ENCODE results near the gene SPAG6. TPM values are rescaled to one million over a fixed set of nuclear protein-coding genes. Genes with fewer than 3 reads are reported as not detected.
A peak's percentile ranks its signal among the peaks of the same experiment; 100 is the strongest.

Gene SPAG6
- polyA plus RNA-seq, 1 experiment = not detected

DNA sequence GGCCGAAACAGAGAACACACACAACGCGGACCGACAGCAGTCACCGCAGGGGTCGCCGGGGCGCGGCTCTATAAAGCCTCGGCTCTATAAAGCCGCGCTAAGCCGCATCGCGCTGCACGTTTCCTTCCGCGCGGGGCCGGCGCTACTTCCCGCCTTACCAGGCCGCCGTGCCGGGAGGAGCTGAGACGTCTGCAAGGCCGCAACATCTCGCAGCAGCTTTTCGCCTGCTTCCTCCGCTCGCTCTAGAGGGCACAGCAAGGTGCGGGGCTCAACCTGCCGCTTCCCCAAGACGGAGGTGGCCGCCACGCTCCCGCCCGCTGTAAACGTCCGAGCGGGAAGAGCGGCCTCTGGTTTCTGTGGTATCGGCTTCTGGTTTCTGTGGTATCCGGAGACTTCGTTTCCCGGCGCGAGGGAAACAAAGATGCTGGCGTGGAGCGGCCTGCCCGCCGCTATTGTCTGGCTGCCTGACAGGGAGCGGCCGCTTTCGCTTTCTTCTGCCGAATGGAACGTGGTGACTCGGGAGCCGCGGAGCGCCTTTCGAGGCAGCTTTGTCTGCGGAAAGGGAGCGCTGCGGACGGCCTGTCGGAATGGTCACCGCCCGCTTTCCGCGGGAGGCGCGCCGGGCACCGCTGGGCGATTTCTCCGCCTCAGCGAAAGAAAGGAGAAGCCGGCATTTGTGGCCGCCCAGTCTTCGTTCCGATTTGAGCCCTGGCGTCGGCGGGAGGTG lies 91.8 kb downstream of the SPAG6 start:
- ChIA-PET CTCF (no interaction called here), POLR2A (interaction anchor here (0.6 kb wide), 3 partner anchors 9 to 115 kb away, joined by 3 to 4 read pairs (median 3); no protein-coding TSS in a partner anchor)
- TF ChIP-seq CTCF (IDR thresholded peaks at IDR 0.05; ENCODE audit: insufficient read depth, low read depth, low read length) = peak; percentile 13

DNA sequence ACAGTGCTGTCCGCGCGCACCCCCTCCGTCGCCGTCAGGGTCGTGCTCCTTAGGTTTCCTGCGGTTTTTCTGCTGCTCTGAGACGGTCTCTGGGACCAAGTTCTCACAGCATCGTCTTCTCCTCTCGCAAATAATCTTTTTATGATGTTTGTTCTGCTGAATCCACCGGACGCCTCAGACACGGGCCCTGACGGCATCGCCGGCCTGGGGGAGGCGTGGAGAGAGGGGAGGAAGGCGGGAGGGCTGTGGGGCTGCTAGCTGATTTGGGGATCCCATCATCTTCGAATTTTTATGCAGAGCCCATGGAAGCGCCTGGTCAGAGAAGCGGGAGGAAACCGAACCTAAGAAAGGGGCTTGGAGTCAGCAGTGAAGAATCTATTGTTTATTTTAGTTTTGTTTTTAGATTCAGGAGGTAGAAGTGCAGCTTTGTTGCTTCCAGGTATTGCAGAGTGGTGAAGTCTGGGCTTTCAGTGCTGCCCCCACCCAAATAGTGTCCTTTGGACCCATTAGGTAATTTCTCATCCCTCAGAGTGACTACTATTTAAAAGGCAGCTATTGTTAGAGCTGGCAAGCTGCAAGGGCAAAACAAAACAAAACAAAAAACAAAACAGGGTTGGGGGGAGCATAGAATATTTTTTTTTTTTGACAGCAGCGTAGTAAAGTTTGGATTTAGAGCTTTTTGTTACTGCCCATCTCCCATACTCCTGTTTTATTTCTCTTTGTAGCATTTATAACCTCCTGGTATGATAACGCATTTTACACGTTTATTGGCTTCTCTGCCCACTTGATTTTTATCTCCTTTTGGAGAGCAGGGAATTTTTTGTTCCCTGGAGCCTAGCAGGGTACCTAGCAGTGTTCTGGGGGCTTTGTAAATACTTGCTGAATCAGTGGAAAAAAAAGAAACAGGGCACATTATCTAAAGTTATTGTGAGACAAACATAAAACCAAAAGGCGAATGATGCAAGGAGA lies 92.6 kb downstream of the SPAG6 start:
- Histone ChIP-seq H3K27me3 (ENCODE audit: control insufficient read depth, insufficient read depth, low read length) (no peaks in the 10 kb centered on the region), H3K36me3 (ENCODE audit: control insufficient read depth, insufficient read depth, low read length) (no peaks in the 10 kb centered on the region), H3K4me3 (ENCODE audit: low read depth, low read length) (peak overlapping the region; percentile 53)
- ChIA-PET POLR2A (no interaction called here), CTCF (interaction anchor here (1.2 kb wide), 1 partner anchor 8 kb away, joined by 4 read pairs; no protein-coding TSS in a partner anchor)
- no peak for TF ChIP-seq CTCF (IDR thresholded peaks at IDR 0.05; ENCODE audit: insufficient read depth, low read depth, low read length)
- DNase-seq (ENCODE audit: low read depth) = no peak

More for the DNA sequence above, 91.8 kb downstream of the SPAG6 start:
- no peak for DNase-seq (ENCODE audit: low read depth)
- peak overlapping the region; percentile 53 for H3K4me3 ChIP-seq (ENCODE audit: low read depth, low read length)
- no peaks in the 10 kb centered on the region for H3K36me3 ChIP-seq (ENCODE audit: control insufficient read depth, insufficient read depth, low read length)
- no peaks in the 10 kb centered on the region for H3K27me3 ChIP-seq (ENCODE audit: control insufficient read depth, insufficient read depth, low read length)

DNA sequence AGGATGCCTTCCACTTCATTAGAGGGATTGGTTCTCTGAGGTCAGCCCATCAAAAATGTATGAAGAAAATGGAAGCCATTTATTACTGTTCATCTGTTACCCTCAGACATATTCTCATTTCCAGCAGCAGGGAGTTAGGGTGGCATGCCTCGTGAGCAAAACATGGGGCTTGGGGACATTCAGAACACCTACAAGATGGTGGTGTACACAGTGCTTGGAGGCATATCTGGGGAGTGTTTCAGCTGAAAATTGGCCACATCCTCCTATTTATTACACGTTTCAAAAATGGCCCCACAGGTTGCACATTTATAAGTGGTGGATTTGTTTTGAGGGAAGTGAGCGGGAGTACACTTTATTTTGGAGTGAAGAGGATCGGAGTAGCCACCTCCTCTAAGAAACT lies 93.4 kb downstream of the SPAG6 start:
- DNase-seq (ENCODE audit: low read depth) = no peak
- ChIA-PET CTCF (interaction anchor here (1.2 kb wide), 1 partner anchor 9 kb away, joined by 4 read pairs; no protein-coding TSS in a partner anchor), POLR2A (no interaction called here)
- Histone ChIP-seq H3K27me3 (ENCODE audit: control insufficient read depth, insufficient read depth, low read length) (no peaks in the 10 kb centered on the region), H3K4me3 (ENCODE audit: low read depth, low read length) (no peak overlapping the region), H3K36me3 (ENCODE audit: control insufficient read depth, insufficient read depth, low read length) (no peaks in the 10 kb centered on the region)
- no peak for TF ChIP-seq CTCF (IDR thresholded peaks at IDR 0.05; ENCODE audit: insufficient read depth, low read depth, low read length)

GRCh38 chr10:22442063-22442462 lies 96.8 kb downstream of the SPAG6 start:
- no peak overlapping the region for H3K4me3 ChIP-seq (ENCODE audit: low read depth, low read length)
- no peak for TF ChIP-seq CTCF (IDR thresholded peaks at IDR 0.05; ENCODE audit: insufficient read depth, low read depth, low read length)
- POLR2A ChIA-PET = no interaction called here
- DNase-seq (ENCODE audit: low read depth) = no peak
- CTCF ChIA-PET = interaction anchor here (1.2 kb wide), 1 partner anchor 52 kb away, joined by 3 read pairs; no protein-coding TSS in a partner anchor
- H3K36me3 ChIP-seq (ENCODE audit: control insufficient read depth, insufficient read depth, low read length) = no peaks in the 10 kb centered on the region
- H3K27me3 ChIP-seq (ENCODE audit: control insufficient read depth, insufficient read depth, low read length) = peaks cover 3% of the 10 kb centered on the region

DNA sequence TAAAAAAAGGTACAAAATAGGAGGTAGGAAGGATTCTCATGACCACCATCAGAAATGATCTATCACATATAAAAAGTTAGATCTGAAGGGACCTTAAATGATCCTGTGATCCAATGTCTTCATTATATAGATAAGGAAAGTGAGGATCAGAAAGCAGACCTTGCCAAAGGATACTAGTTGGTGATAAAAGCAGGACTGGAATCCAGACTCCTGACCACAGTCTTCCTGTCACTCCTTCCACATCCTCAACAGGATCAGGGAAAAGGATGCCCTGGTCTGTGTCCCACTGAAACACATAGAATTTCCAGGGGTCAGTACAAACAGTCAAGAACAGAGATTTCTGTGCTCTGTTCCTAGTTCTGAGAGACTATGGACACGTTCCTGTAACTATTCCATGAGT lies 97.2 kb downstream of the SPAG6 start:
- Histone ChIP-seq H3K4me3 (ENCODE audit: low read depth, low read length) (no peak overlapping the region), H3K36me3 (ENCODE audit: control insufficient read depth, insufficient read depth, low read length) (no peaks in the 10 kb centered on the region), H3K27me3 (ENCODE audit: control insufficient read depth, insufficient read depth, low read length) (peaks cover 3% of the 10 kb centered on the region)
- POLR2A ChIA-PET = no interaction called here
- CTCF ChIA-PET = interaction anchor here (1.2 kb wide), 1 partner anchor 52 kb away, joined by 3 read pairs; no protein-coding TSS in a partner anchor
- no peak for DNase-seq (ENCODE audit: low read depth)
- no peak for TF ChIP-seq CTCF (IDR thresholded peaks at IDR 0.05; ENCODE audit: insufficient read depth, low read depth, low read length)

Measured in BJ (cell line).